Endometrium (tissue), 2 donors: ENCODE data around the gene TTBK2.
"Not testable (repeated sequence)": the region's sequence is repeated elsewhere in the genome, so short reads cannot be mapped to it uniquely, and the experiment has no call there.

Experiments used
- FAIRE-seq: peaks from 2 replicates; lab custom pipeline; 2012; peaks lifted over from hg19 to GRCh38; lab: Jason Lieb, UNC
- donor health status: control.
- donor health status: control.

TTBK2 gene

DNA sequence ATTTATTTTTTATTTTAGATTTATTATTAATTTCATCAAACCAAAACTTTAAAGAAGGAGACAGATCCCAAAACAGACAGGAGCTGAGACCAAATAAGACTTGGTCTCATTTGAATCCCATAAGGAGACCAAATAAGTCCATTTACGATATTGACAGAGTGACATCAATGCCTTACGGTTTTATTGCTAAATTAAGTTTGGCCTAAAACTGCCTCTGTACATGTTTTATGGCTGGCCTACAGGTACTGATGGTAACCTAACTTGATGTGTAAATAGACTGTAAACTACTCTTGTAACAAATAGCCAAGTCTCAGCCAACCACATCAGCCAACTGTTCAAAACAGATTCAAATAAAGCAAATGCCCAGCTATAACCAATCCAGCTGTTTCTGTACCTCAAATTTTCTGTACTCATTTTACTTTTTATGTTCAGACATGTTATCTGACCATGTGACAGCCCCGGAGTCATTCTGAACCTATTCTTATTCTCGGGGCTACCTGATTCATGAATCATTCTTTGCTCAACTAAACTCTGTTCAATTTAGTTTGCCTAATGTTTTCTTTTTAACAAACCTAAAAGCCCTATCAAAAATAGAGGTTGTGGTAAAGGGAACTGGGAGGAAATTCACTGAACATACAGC lies 94.2 kb downstream of the TTBK2 start:
- FAIRE-seq, result no peak

DNA sequence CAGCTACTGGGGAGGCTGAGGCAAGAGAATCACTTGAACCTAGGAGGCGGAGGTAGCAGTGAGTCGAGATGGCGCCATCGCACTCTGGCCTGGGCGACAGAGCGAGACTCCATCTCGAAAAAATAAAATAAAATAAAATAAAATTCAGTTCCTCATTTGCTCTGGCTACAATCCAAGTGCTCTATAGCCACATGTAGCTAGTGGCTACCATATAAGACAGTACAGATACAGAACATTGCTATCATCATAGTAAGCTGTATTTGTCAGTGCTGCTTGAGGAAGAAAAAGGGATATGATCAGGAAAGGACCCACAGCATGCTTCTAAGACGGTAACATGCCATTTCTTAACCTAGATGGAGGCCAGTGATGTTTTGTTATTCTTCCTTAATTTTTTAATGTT lies 95.0 kb downstream of the TTBK2 start:
- no peak for FAIRE-seq

DNA sequence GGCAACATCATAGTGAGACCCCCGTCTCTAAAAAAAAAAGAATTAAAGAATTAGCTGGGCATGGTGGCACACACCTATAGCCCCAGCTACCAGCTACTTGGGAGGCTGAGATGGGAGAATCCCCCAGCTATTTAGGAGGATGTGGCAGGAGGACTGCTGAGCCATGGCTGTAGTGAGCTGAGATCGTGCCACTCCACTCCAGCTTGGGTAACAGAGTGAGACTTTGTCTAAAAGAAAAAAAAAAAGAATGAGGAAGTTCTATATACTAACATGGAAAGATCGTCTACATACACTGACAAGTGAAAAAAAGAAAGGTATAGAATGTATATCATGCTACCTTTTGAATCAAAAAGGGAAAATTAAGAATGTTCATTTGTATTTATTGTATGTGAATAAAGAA lies 99.8 kb downstream of the TTBK2 start:
- no peak for FAIRE-seq

DNA sequence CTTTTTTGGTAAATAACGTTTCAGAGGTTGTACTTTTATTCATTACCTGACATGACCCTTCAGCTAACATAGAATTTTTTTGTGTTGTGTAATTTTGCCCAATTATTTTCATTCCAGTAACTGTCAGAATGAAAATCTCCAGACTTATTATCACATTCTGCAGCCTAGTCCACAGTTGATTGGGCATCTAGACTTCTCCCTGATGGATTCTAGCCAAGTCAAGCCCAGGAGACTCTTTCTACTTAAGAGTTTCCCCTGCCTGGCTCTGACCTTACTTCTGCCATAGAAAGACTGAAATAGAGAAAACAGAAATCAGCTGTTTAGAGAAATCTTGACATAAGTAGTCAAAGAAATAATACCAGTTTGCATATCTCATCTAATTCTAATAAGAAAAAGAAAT lies 100.8 kb downstream of the TTBK2 start:
- FAIRE-seq, result no peak

DNA sequence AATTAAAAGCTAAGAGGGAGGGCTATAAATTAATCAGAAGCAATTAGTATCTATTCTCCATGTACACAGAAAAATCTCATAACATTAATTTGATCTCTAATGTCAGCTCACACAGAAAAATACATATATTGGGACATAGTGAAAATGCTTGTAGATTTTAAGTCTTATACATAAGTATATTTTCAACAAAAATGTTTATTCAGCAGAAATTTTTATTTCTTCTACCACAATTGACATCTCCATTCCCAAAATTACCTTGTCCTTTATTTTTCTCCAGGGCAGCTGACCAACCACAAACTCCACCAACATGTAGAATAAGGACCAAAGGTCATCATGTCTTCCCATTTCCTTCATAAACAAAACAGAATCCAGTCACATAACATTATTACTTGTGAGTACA lies 109.1 kb downstream of the TTBK2 start:
- no peak for FAIRE-seq

DNA sequence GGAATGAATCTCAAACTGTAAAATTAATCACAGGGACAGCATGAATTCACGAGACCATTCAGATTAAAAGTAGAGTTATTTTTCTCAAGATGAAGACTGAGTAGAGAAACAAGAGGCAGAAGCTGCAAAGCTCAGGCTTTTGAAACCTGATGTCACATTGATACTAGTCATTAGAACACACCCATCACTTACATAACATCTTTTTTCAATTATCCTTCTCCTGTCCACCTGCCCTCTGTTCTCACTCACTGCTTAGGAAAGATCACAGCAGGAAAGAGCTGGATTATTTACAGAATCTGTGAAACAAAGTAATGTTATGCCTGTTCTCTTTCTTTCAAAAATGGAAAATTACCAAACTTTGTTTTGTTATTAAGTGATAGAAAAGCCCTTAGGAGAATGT lies 111.7 kb downstream of the TTBK2 start:
- no peak for FAIRE-seq

DNA sequence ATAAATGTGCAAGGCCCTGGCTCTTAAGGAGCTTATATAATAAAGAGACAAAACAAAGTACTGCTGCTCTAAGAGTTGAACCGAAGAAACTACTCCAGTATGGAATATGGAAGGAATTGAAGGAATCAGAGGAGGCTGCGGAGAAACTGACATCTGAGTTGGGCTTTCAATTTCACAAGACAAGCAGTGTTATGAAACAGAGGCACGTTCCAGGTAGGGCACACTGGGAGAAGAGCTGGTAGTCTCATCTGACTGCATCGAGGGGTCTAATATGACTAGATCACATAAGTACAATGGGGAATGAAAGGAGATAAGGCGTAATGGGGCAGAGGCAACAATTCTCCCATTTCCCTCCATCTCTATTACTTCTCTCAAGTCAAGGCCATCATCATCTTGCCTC lies 115.3 kb downstream of the TTBK2 start:
- no peak for FAIRE-seq

DNA sequence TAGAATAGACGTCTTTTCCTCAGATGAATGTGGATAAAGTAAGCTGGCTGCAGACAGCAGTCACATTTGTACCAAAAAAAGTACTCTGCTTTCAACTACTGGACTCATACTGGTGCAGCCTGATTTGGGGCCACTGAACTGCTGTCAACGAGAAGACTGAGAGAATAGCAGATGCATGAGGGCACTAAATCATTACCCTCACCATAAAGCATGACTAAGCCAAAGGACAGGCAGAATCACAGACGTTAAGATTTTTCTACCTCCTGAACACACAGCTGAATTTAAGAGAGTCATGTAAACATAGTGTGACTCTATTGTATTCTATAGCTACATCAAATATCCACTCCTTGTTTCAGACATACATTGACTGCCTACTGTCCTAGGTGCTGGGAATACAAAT lies 115.8 kb downstream of the TTBK2 start:
- no peak for FAIRE-seq

DNA sequence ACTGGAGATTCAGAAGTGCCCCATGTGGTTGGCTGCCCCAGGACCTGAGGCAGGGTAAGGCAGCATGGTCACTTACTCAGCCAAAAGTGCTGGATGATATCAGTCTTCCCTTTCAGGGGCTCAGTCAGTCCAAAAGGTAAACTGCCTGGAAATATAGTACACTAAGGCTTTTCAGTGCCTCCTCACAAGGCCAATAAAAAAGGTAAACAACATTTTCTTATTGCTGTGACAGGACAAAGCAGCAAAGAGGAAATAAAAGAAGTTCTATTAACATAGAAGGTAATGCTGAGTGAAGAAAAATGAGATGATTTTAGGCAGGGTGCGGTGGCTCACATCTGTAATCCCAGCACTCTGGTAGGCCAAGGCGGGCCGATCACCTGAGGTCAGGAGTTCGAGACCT lies 117.1 kb downstream of the TTBK2 start:
- no peak for FAIRE-seq

DNA sequence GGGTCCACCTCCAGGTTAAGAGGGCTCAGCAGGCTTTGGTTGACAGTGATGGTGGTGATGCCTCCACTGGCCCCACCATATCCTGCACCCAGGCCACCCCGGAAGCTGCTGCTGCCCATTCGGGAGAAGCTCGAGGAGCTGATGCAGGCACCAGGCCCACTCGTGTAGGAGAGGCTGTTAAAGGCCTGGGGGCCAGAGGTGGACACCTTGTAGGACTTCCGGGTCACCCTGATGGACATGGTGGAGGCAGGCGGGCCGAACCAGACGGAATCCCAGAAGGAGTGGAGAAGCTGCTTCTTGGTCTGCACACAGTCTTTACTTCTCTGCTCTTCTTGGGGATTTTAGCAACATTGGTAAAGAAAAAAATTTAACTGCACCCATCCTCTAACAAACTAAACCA lies 118.4 kb downstream of the TTBK2 start:
- no peak for FAIRE-seq

DNA sequence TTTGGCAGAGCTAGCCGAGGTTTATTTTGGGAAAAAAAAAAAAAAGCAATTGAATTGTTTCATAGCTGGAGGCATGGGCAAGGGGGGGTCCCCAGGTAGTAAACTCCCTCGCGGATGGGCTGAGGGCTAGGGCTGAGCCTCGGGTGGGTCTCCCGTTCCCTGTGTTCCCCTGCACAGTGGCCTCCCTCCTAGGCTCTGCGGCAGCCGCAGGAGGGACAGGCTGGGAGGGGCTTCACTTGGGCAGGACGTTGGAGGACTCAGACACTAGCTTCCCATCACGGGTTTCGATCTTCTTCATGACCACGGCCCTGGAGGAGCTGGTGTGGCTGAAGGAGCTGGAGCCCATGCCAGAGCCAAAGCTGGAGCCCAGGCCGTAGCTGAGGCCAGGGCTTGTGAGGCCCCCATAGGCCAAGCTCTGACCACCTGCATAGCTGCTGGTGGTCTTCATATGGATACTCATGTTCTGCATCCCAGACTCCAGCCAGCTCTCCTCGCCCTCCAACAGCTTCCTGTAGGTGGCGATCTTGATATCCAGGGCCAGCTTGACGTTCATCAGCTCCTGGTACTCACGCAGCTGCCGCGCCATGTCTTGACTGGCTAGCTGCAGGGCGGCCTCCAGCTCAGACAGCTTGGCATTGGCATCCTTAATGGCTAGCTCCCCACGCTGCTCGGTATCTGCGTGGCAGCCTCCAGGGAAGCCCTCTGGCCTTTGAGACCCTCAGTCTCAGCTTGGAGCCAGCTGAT lies 119.7 kb downstream of the TTBK2 start:
- FAIRE-seq, result no peak

DNA sequence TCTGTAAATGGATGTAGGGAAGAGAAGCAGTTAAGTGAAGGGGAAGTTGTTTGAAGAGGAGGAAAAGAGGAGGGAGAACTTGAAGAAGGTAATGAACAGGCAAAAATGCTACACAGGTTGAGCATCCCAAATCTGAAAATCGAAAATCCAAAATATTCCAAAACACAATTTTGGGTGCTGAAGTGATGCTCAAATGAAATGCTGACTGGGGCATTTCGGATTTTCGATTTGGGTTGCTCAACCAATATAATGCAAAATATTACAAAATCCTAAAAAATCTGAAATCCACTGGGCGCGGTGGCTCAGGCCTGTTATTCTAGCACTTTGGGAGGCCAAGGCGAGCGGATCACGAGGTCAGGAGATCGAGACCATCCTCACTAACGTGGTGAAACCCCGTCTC lies 121.8 kb downstream of the TTBK2 start:
- FAIRE-seq, result no peak

DNA sequence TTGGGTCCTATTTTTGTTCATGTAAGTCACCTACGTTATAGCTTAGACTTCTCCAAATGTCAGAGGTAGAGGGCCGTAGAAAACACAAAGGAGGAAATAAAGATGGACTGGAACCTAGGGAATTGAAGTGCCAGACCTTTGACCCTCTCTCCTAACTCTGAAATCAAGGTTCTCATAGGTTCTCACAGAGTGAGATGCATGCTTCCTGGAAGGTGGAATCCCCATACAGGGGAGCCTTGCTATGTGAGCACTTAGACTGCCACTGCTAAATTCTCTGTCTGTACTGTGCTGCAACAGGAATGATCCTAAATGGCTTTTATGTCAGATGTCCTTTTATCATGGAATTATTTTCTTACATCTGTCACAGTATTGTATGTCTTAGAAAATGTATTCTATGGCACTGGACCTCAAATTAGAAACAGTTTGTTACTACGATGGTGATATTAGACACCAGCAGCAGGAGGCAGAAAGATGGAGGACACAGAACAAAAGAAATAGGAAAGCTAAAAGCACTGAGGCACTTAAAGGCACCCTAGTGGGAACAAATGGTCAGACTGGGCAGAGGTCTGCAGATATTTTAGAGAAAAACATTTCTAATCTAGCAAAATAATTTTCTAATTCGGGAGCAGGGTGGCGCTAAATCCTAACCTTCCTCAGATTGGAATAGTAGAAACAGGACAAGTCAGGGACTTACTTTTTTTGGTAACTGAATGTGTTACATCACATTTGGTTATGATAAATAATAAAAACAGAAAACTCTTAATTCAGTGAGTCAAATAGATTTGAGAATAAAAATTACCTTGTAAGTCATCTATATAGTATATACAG lies 123.4 kb downstream of the TTBK2 start:
- FAIRE-seq, result no peak

DNA sequence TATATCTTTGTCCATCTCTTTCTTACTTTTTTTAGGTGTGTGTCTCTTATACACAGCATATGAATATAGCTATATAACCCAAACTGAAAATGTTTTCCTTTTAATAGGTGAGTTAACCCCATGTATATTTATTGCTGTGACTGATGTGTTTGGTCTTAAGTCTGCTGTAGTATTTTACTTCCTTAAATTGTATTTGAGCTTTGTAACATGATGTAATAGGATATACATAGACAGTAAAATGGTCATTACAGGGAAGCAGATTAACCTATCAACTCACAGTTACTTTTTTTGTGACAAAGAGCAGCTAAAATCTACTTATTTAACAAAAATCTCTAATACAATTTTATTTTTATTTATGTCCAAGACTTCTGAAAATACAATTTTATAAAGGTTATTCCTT lies 131.9 kb downstream of the TTBK2 start:
- no peak for FAIRE-seq

DNA sequence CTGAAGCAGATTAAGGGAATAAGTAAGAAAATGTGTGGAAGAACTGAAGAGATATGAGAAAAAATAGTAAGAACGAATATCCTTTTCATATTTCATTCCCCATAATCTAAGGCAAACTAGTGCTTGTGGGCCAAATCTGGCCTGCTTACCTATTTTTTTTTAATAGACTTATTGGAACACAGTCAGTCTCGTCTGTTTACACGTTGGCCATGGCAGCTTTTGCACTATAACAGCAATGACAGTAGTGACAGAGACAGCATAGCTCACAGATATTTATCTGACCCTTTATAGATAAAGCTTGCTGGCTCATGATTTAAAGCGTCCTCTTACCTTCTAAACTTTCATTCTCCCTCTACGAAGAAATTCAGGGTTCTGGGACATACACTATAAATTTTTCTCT lies 133.6 kb downstream of the TTBK2 start:
- no peak for FAIRE-seq

DNA sequence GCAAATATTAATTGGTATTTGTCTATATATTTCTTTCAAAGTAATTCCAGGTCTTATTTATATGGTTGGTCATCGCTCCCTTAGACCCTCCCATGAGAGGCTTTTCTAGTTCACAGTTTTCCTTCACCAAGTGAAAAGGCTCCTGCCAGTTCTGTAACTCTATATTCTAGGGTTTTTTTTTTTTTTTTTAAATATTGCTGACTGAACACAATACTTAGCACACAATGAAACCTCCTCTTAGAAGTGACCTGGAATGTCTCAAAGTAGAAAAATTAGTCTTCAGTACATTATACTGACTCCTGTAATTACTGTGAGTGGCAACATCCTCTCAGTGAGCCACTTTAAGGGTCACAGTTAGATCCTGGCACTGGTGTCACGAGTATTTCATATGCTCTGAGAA lies 135.0 kb downstream of the TTBK2 start:
- FAIRE-seq, result no peak

DNA sequence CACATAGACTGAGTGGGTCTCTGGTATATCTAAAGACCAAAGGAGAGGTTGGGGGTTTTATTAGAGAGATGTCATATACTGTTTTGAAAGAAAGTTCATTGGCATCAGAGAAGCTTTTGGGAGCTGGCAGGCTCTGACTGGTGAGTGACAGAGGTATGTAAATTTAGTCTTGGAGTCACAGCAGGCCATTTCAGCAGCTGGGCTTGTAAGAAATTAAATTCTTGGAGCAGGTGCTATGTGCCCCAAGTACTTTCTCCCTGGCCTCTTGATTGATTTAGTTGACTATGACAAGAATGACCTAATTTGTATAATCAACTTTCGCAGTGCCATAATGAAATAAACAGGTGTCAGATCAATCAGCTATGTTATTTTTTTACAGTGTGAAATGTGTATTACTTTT lies 135.9 kb downstream of the TTBK2 start:
- no peak for FAIRE-seq

DNA sequence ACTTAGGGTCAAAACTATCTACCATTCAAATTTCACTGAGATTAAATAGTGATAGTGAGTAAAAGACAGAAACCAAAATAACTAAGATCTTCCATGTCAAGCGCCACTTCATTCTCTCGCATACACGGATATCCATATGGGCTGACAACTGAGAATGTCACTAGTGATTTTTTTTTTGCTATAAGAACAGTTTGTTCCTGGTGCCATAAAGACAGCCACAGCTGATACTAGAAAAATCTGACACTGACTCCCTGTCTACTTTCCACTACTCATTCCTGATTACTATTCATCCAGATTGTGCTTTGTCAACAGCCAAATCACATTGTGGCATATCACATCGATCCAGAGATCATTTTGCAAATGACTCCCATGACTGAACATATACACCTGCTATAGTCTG lies 137.9 kb downstream of the TTBK2 start:
- no peak for FAIRE-seq

DNA sequence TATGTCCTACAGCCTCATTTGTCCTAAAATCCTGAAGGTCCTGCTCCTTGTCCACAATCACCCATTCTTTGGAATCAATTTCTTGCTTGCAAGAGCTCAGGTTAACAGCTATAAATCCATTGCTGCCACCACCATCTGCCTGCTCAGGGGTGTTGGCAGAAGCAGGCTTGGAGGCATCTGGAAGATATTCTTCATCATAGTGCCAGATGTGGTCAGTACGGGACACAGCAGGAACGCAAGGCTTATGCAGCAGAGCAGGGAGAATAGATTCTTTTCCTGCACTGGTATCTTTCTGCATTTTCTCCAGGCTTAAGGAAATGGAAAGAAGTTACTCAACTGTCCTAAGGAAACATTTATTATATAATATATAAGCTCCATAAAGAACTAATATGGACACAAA lies 145.2 kb downstream of the TTBK2 start:
- no peak for FAIRE-seq

DNA sequence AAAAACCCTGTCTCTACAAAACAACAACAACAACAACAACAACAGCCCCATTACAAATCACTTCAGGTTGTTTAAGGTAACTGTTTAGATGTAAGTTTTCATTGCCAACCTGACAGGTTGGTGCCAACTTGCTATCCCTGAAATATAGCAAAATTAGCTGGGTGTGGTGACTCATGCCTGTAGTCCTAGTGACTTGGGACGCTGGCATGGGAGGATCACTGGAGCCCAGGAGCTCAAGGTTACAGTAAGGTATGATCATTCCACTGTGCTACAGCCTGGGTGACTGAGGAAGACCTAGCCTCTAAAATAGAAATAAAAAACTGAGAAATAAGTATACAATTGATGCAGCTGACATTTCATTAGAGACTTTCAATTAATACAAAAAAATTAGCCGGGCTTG lies 147.7 kb downstream of the TTBK2 start:
- no peak for FAIRE-seq

DNA sequence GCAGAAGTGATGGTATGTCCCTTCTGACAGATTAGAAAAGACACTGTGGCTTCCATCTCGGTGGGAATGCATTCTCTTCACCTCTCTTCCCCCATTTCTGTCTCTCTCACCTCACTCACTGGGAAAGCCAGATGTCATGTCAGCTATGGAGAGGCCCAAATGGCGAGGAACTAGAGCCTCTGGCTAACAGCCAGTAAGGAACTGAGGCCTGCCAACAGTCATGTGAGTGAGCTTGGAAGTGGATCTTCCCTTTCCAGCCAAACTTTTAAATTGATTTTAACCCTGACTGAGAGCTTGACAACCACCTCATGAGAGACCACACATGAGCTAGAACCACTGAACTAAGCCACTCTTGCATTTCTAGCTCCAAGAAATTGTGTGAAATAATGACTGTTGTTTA lies 148.4 kb downstream of the TTBK2 start:
- FAIRE-seq, result no peak

DNA sequence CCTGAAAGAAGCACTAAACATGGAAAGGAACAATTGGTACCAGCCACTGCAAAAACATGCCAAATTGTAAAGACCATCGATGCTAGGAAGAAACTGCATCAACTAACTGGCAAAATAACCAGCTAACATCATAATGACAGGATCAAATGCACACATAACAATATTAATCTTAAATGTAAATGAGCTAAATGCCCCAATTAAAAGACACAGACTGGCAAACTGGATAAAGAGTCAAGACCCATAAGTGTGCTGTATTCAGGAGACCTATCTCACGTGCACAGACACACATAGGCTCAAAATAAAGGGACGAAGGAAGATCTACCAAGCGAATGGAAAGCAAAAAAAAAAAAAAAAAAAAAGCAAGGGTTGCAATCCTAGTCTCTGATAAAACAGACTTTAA lies 154.5 kb downstream of the TTBK2 start:
- FAIRE-seq, result not testable (repeated sequence)

DNA sequence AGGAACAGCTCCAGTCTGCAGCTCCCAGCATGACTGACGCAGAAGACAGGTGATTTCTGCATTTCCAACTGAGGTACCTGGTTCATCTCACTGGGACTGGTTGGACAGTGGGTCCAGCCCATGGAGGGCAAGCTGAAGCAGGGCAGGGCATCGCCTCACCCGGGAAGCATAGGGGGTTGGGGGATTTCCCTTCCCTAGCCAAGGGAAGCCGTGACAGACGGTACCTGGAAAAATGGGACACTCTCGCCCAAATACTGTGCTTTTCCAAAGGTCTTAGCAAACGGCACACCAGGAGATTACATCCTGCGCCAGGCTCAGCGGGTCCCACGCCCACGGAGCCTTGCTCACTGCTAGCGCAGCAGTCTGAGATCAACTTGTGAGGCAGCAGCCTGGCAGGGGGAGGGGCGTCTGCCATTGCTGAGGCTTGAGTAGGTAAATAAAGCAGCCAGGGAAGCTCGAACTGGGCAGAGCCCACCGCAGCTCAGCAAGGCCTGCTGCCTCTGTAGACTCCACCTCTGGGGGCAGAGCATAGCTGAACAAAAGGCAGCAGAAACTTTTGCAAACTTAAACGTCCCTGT lies 156.3 kb downstream of the TTBK2 start:
- not testable (repeated sequence) for FAIRE-seq
